ENCODE data around the gene TEAD2. TPM values are rescaled to one million over a fixed set of nuclear protein-coding genes. Genes with fewer than 3 reads are reported as not detected.
"Not testable (repeated sequence)": the region's sequence is repeated elsewhere in the genome, so short reads cannot be mapped to it uniquely, and the experiment has no call there.

Gene TEAD2
- total and polyA plus RNA-seq, 2 of the 13 experiments (the other 11 are each of a cell fraction or from before 2014, with no cell fraction given), result 10.8 to 12.5 TPM

GRCh38 chr19:49309087-49309486, 53.1 kb downstream of the TEAD2 start:
- no peak overlapping the region for H3K4me3 ChIP-seq (replicated peaks in 1 of 3; ENCODE audit: insufficient read depth in 1 of 3, low read depth in 2 of 3, low read length in 3 of 3)
- no peaks in the 10 kb centered on the region; a peak in 1 of 5 replicates for H3K36me3 ChIP-seq (replicated peaks in 1 of 2; ENCODE audit: control insufficient read depth in 1 of 2, insufficient read depth in 2 of 2, low read length in 2 of 2)
- no peaks in the 10 kb centered on the region for H4K20me1 ChIP-seq (ENCODE audit: insufficient read depth, low read length)
- in situ Hi-C loops (cut with HindIII; ENCODE audit: extremely low pct_ligation_motif_present, low pct_unique_long_range_greater_than_20kb) (no loop called here), intact Hi-C loops (cut with micrococcal nuclease; ENCODE audit: unreplicated experiment) (no loop called here)
- FAIRE-seq (no peak), ATAC-seq (no peak), DNase-seq (ENCODE audit: low spot score) (no peak)
- peaks cover 0 to 11% of the 10 kb centered on the region in 2 experiments; a peak in 1 of 5 replicates for H3K27me3 ChIP-seq (ENCODE audit: control insufficient read depth in 1 of 2, insufficient read depth in 2 of 2, low read length in 2 of 2)
- POLR2A ChIA-PET, result no interaction called here
- H3K79me2 ChIP-seq (ENCODE audit: insufficient read depth, low read length), result no peaks in the 10 kb centered on the region
- H3K9me3 ChIP-seq (ENCODE audit: low read length), result no peaks in the 10 kb centered on the region
- no TSS peak for BruUV-seq (replicated peaks)
- no peak overlapping the region for H3K27ac ChIP-seq (ENCODE audit: extremely low read length, insufficient read depth, low read length)
- H3K4me2 ChIP-seq (ENCODE audit: low read depth, low read length), result no peak overlapping the region
- no peak overlapping the region for H2AFZ ChIP-seq (ENCODE audit: low read length)
- TF ChIP-seq GATAD1 (CRISPR knock-in tag; IDR thresholded peaks at IDR 0.05) (no peak), SOX5 (CRISPR knock-in tag; IDR thresholded peaks at IDR 0.05; ENCODE audit: borderline replicate concordance) (no peak), ZNF354B (CRISPR knock-in tag; IDR thresholded peaks at IDR 0.05) (no peak), RFX3 (CRISPR knock-in tag; IDR thresholded peaks at IDR 0.05) (no peak), NFYB (CRISPR knock-in tag; IDR thresholded peaks at IDR 0.05) (no peak)
- WGBS (ENCODE audit: low lambda C conversion rate), result 47% methylated on average over 6 of the region's 6 CpGs
- CTCF ChIA-PET (ENCODE audit: low intra/inter-chr PET ratio, low total read pairs), result no interaction called here
- H3K4me1 ChIP-seq (ENCODE audit: insufficient read depth, low read length), result no peaks in the 10 kb centered on the region
- H3K9ac ChIP-seq (ENCODE audit: insufficient read depth, low read depth, low read length), result no peak overlapping the region

- H3K27ac ChIP-seq (ENCODE audit: extremely low read length, insufficient read depth, low read length); H3K36me3 ChIP-seq (replicated peaks in 1 of 2; ENCODE audit: control insufficient read depth in 1 of 2, insufficient read depth in 2 of 2, low read length in 2 of 2); H3K9me3 ChIP-seq (ENCODE audit: low read length); H2AFZ ChIP-seq (ENCODE audit: low read length); intact Hi-C loops (cut with micrococcal nuclease; ENCODE audit: unreplicated experiment); H3K4me3 ChIP-seq (replicated peaks in 1 of 3; ENCODE audit: insufficient read depth in 1 of 3, low read depth in 2 of 3, low read length in 3 of 3); H3K79me2 ChIP-seq (ENCODE audit: insufficient read depth, low read length); DNase-seq (ENCODE audit: low spot score); CTCF ChIA-PET (ENCODE audit: low intra/inter-chr PET ratio, low total read pairs); ATAC-seq; in situ Hi-C loops (cut with HindIII; ENCODE audit: extremely low pct_ligation_motif_present, low pct_unique_long_range_greater_than_20kb); H3K9ac ChIP-seq (ENCODE audit: insufficient read depth, low read depth, low read length); BruUV-seq (replicated peaks); H3K4me1 ChIP-seq (ENCODE audit: insufficient read depth, low read length); H4K20me1 ChIP-seq (ENCODE audit: insufficient read depth, low read length); H3K4me2 ChIP-seq (ENCODE audit: low read depth, low read length); FAIRE-seq; POLR2A ChIA-PET: not testable (repeated sequence)
- 0 out of 2 replicates have a peak, but pooled peaks have one; percentile 11 for TF ChIP-seq CTCF (CRISPR knock-in tag; IDR thresholded peaks at IDR 0.05)
- WGBS (ENCODE audit: low lambda C conversion rate), result 25% methylated on average over 7 of the region's 7 CpGs
- H3K27me3 ChIP-seq (ENCODE audit: control insufficient read depth in 1 of 2, insufficient read depth in 2 of 2, low read length in 2 of 2), result peaks cover 0 to 11% of the 10 kb centered on the region in 2 experiments; a peak in 1 of 5 replicates
Observed at GRCh38 chr19:49306734-49307133, 55.5 kb downstream of the TEAD2 start.

Measured in HepG2 (cell line).